HepG2 (cell line): ENCODE data around the gene SMAP2. TPM values are rescaled to one million over a fixed set of nuclear protein-coding genes. Genes with fewer than 3 reads are reported as not detected.
A peak's percentile ranks its signal among the peaks of the same experiment; 100 is the strongest.

Experiments used
- ATF7 ChIP-seq, 2 experiments: fragments of 450-650 bp in 1 of 2; sonication (generic) in 1 of 2; formaldehyde crosslinking in 1 of 2; IDR thresholded peaks; 2 replicates each; pipeline versions ENCODE4 v1.4.0 to v1.6.1; 2016 to 2020; ENCODE audit warnings: antibody characterized with exemption in 1 of 2, mild to moderate bottlenecking in 1 of 2, missing genetic modification reagents in 1 of 2
- GABPA ChIP-seq, 2 experiments: IDR thresholded peaks; 2 replicates each; pipeline ENCODE4 v1.6.1; 2011 to 2016; ENCODE audit warnings: low read depth in 2 of 2, low read length in 1 of 2, missing biosample characterization in 1 of 2, missing genetic modification characterization in 1 of 2
- GFI1 ChIP-seq: sonication (generic); formaldehyde crosslinking; IDR thresholded peaks from 2 replicates; pipeline ENCODE4 v1.5.0; 2020; ENCODE audit warnings: missing genetic modification reagents, mild to moderate bottlenecking, borderline replicate concordance
- HIVEP1 ChIP-seq: sonication (generic); formaldehyde crosslinking; IDR thresholded peaks from 2 replicates; pipeline ENCODE4 v1.4.0; 2020; ENCODE audit warnings: mild to moderate bottlenecking, missing genetic modification reagents
- KDM5A ChIP-seq: fragments of 200-600 bp; sonication (generic); IDR thresholded peaks from 2 replicates; pipeline ENCODE4 v1.7.0; 2018; ENCODE audit warnings: antibody characterized with exemption, mild to moderate bottlenecking, low read length, borderline replicate concordance
- LCORL ChIP-seq, 2 experiments: fragments of 450-650 bp in 1 of 2; sonication (generic) in 1 of 2; formaldehyde crosslinking in 1 of 2; IDR thresholded peaks; 2 replicates each; pipeline versions ENCODE4 v1.5.0 to v1.6.1; 2017 to 2020; ENCODE audit warnings: antibody characterized with exemption in 1 of 2, missing genetic modification reagents in 1 of 2
- MTA3 ChIP-seq: sonication (generic); formaldehyde crosslinking; IDR thresholded peaks from 2 replicates; pipeline ENCODE4 v1.4.0; 2020; ENCODE audit warnings: missing genetic modification reagents
- NFE2L1 ChIP-seq: sonication (generic); formaldehyde crosslinking; IDR thresholded peaks from 2 replicates; pipeline ENCODE4 v1.4.0; 2020; ENCODE audit warnings: missing genetic modification reagents, mild to moderate bottlenecking, borderline replicate concordance
- ONECUT2 ChIP-seq: sonication (generic); formaldehyde crosslinking; IDR thresholded peaks from 2 replicates; pipeline ENCODE4 v1.4.0; 2020; ENCODE audit warnings: missing genetic modification reagents
- RBM22 ChIP-seq: fragments of 200-400 bp; formaldehyde crosslinking; optimal IDR thresholded peaks from 2 replicates; pipeline ENCODE3; 2017; ENCODE audit warnings: mild to moderate bottlenecking, low read length, moderate library complexity
- RXRB ChIP-seq: IDR thresholded peaks from 2 replicates; pipeline ENCODE4 v1.6.1; 2016; ENCODE audit warnings: borderline replicate concordance, missing genetic modification reagents, missing compliant biosample characterization
- TEAD3 ChIP-seq: optimal IDR thresholded peaks from 2 replicates; pipeline ENCODE3; 2016; ENCODE audit warnings: borderline replicate concordance
- THYN1 ChIP-seq: sonication (generic); formaldehyde crosslinking; IDR thresholded peaks from 2 replicates; pipeline ENCODE4 v1.8.1; 2023; ENCODE audit warnings: low read depth, mild to moderate bottlenecking, moderate library complexity, missing genetic modification reagents, borderline replicate concordance
- ZNF230 ChIP-seq: sonication (generic); formaldehyde crosslinking; IDR thresholded peaks from 2 replicates; pipeline ENCODE4 v1.4.0; 2020; ENCODE audit warnings: mild to moderate bottlenecking, missing genetic modification reagents
- ZNF274 ChIP-seq: sonication (generic); formaldehyde crosslinking; IDR thresholded peaks from 2 replicates; pipeline ENCODE4 v1.5.1; 2020; ENCODE audit warnings: mild to moderate bottlenecking, missing genetic modification reagents
- ZNF296 ChIP-seq: sonication (generic); formaldehyde crosslinking; conservative IDR thresholded peaks from 2 replicates; pipeline ENCODE4 v1.5.0; 2020; ENCODE audit warnings: mild to moderate bottlenecking, missing genetic modification reagents
- ZNF33A ChIP-seq: sonication (generic); formaldehyde crosslinking; IDR thresholded peaks from 2 replicates; pipeline ENCODE4 v1.5.1; 2020; ENCODE audit warnings: missing genetic modification reagents, mild to moderate bottlenecking, moderate library complexity, borderline replicate concordance
- ZNF720 ChIP-seq: sonication (generic); formaldehyde crosslinking; IDR thresholded peaks from 2 replicates; pipeline ENCODE4 v1.4.0; 2020; ENCODE audit warnings: missing genetic modification reagents
- ZNF788 ChIP-seq: sonication (generic); formaldehyde crosslinking; IDR thresholded peaks from 2 replicates; pipeline ENCODE4 v1.5.0; 2020; ENCODE audit warnings: mild to moderate bottlenecking, missing genetic modification reagents, borderline replicate concordance
- ZNF883 ChIP-seq: sonication (generic); formaldehyde crosslinking; IDR thresholded peaks from 2 replicates; pipeline ENCODE4 v1.5.1; 2020; ENCODE audit warnings: mild to moderate bottlenecking, missing genetic modification reagents; ENCODE audit errors: not compliant biosample characterization
- polyA plus RNA-seq, 8 experiments: library from polyadenylated mRNA; depleted of rRNA in 3 of 8; stranded (reverse) in 7 of 8; unstranded in 1 of 8; fragments of >200 nt; fragmentation: Illumina TruSeq in 4 of 8; extraction: Trizol in 4 of 8; gene quantifications; 2 replicates each; pipeline versions ENCODE4 v1.2.1 to v1.2.3, GENCODE V29; 2011 to 2016; ENCODE audit warnings: low read depth in 4 of 8, missing spikeins in 1 of 8, mixed read lengths in 1 of 8; ENCODE audit not compliant: insufficient read depth in 1 of 8
- total RNA-seq, 5 experiments: library from RNA; depleted of rRNA; stranded (reverse); fragments of >200 nt; fragmentation: Illumina TruSeq; extraction: Trizol; gene quantifications; 2 replicates each; pipeline ENCODE4 v1.2.3, GENCODE V29; 2016; ENCODE audit warnings: low read depth in 1 of 5
- TF ChIP-seq, protein P1 (sequence below): sonication (generic); formaldehyde crosslinking; IDR thresholded peaks from 2 replicates; pipeline ENCODE4 v1.5.0; 2020; ENCODE audit warnings: missing genetic modification reagents
- TF ChIP-seq, protein P2 (sequence below): sonication (generic); formaldehyde crosslinking; IDR thresholded peaks from 2 replicates; pipeline ENCODE4 v1.8.0; 2023; ENCODE audit warnings: mild to moderate bottlenecking, missing genetic modification reagents
- TF ChIP-seq, protein P3 (sequence below): IDR thresholded peaks from 2 replicates; pipeline ENCODE4 v1.6.1; 2016; ENCODE audit warnings: mild to moderate bottlenecking, missing biosample characterization, missing genetic modification reagents

Gene SMAP2
- total and polyA plus RNA-seq, 2 of the 13 experiments (the other 11 are each of a cell fraction or from before 2014, with no cell fraction given) = 19.0 to 22.3 TPM

DNA sequence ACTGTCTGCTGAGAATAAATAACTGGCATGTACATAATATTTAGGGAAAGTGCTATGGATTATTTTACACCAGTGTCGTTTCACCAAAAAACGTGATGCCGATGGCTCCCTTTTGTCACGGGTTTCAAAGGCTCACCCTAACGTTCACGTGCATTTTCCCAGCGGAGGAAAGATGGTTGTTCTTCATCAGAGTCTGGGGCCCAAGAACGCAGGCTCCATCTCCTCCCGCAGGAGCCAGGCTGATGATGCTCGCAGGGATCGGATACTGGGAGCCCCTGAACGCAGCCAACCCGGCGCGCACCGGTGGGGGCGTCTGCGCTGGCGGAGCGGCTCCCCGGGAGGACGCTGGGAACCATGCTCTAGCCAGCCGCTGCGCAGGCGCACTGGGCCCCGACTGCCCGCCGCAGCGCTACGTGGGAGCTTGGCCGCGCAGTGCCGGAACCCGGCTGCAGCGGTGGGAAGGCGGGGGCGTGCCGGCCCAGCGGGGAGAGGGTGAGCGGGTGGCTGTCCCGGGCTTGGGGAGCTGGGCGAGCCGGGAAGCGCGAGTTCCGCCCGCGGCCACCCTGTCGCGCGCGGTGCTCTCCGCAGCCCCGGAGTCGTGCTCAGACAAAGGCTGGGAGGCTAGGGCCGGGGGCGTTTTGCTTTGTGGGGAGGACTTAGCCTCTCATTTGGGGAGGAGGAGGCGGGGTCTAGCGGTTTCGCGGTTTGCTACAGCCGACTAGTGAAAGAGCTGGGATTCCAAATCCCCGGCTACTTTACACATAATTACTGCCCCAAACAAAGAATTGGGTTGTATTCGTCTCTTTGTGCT is 76.4 kb downstream of the SMAP2 start, which contains the start of gene ZFP69B (continued):
- TF ChIP-seq, protein P1, sequence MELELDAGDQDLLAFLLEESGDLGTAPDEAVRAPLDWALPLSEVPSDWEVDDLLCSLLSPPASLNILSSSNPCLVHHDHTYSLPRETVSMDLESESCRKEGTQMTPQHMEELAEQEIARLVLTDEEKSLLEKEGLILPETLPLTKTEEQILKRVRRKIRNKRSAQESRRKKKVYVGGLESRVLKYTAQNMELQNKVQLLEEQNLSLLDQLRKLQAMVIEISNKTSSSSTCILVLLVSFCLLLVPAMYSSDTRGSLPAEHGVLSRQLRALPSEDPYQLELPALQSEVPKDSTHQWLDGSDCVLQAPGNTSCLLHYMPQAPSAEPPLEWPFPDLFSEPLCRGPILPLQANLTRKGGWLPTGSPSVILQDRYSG (CRISPR knock-in tag) = no peak; the same call in none of the 2 replicates
- TF ChIP-seq RXRB = 0 out of 2 replicates have a peak, but pooled peaks have one; percentile 10
- TF ChIP-seq GABPA (IDR thresholded peaks at IDR 0.05; ENCODE audit: low read depth, low read length) = no peak
- no peak for TF ChIP-seq GABPA (CRISPR knock-in tag; IDR thresholded peaks at IDR 0.05; ENCODE audit: low read depth)
- TF ChIP-seq GFI1 (CRISPR knock-in tag) = peak; percentile 60; the same call in 1 of the 2 replicates
- TF ChIP-seq ZNF720 (CRISPR knock-in tag) = no peak
- TF ChIP-seq, protein P2, sequence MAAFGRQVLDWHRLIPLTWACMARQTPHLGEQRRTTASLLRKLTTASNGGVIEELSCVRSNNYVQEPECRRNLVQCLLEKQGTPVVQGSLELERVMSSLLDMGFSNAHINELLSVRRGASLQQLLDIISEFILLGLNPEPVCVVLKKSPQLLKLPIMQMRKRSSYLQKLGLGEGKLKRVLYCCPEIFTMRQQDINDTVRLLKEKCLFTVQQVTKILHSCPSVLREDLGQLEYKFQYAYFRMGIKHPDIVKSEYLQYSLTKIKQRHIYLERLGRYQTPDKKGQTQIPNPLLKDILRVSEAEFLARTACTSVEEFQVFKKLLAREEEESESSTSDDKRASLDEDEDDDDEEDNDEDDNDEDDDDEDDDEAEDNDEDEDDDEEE = no peak
- TF ChIP-seq ZNF33A (CRISPR knock-in tag) = no peak
- TF ChIP-seq LCORL (IDR thresholded peaks at IDR 0.05) = no peak
- peak; percentile 82 for TF ChIP-seq LCORL (CRISPR knock-in tag; IDR thresholded peaks at IDR 0.05)
- TF ChIP-seq HIVEP1 (CRISPR knock-in tag) = no peak
- no peak for TF ChIP-seq ONECUT2 (CRISPR knock-in tag)
- TF ChIP-seq ZNF274 = peak; percentile 80
- TF ChIP-seq ZNF883 (CRISPR knock-in tag) = peak; percentile 85
- TF ChIP-seq TEAD3 (CRISPR knock-in tag) = no peak
- TF ChIP-seq NFE2L1 (CRISPR knock-in tag) = no peak
- no peak for TF ChIP-seq ZNF230
- TF ChIP-seq KDM5A = no peak; the same call in 1 of the 2 replicates
- no peak for TF ChIP-seq ATF7 (IDR thresholded peaks at IDR 0.05)
- no peak for TF ChIP-seq ATF7 (CRISPR knock-in tag; IDR thresholded peaks at IDR 0.05)
- TF ChIP-seq MTA3 (CRISPR knock-in tag) = no peak
- no peak for TF ChIP-seq ZNF296 (CRISPR knock-in tag)
- no peak for TF ChIP-seq RBM22
- TF ChIP-seq THYN1 (CRISPR knock-in tag) = no peak
- TF ChIP-seq, protein P3, sequence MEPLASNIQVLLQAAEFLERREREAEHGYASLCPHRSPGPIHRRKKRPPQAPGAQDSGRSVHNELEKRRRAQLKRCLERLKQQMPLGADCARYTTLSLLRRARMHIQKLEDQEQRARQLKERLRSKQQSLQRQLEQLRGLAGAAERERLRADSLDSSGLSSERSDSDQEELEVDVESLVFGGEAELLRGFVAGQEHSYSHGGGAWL = peak; percentile 85; the same call in 1 of the 2 replicates
- peak; percentile 63; the same call in 1 of the 2 replicates for TF ChIP-seq ZNF788 (CRISPR knock-in tag)
